ENCODE results near the gene SLC25A22.

SLC25A22 gene

GRCh38 chr11:770642-771616 lies 27.2 kb downstream of the SLC25A22 start:
- DNase-seq, result no peak

GRCh38 chr11:769887-770641 lies 28.0 kb downstream of the SLC25A22 start:
- no peak for DNase-seq

GRCh38 chr11:767238-767637 lies 30.8 kb downstream of the SLC25A22 start:
- DNase-seq, result no peak

- DNase-seq, result no peak
Measured at GRCh38 chr11:766936-767210, 31.2 kb downstream of the SLC25A22 start.

GRCh38 chr11:766106-766935 lies 31.8 kb downstream of the SLC25A22 start:
- no peak for DNase-seq

- no peak for DNase-seq
Measured at GRCh38 chr11:765802-766091, 32.3 kb downstream of the SLC25A22 start.

- peak; percentile 9 to 23 for DNase-seq
Measured at GRCh38 chr11:765025-765801, 32.9 kb downstream of the SLC25A22 start.

GRCh38 chr11:764322-765024 lies 33.6 kb downstream of the SLC25A22 start:
- DNase-seq, result no peak

- DNase-seq, result no peak
Measured at GRCh38 chr11:763549-764321, 34.3 kb downstream of the SLC25A22 start.

- no peak for DNase-seq
Measured at GRCh38 chr11:763073-763463, 35.0 kb downstream of the SLC25A22 start.

- DNase-seq, result no peak
Measured at GRCh38 chr11:762421-763072, 35.5 kb downstream of the SLC25A22 start.

GRCh38 chr11:761526-762108 lies 36.5 kb downstream of the SLC25A22 start:
- DNase-seq, result no peak

- no peak for DNase-seq
Measured at GRCh38 chr11:760236-760635, 37.8 kb downstream of the SLC25A22 start.

GRCh38 chr11:749731-750130 lies 48.4 kb downstream of the SLC25A22 start:
- no peak for DNase-seq

- DNase-seq, result no peak
Measured at GRCh38 chr11:748007-748359, 50.1 kb downstream of the SLC25A22 start.

- DNase-seq, result peak; percentile 39 to 68
Measured at GRCh38 chr11:747158-748006, 50.7 kb downstream of the SLC25A22 start, which contains the start of gene TALDO1. Gene TALDO1, plus strand, starts transcription at chr11:747464. Its CDS starts 18 bp downstream, at chr11:747482.

GRCh38 chr11:746289-747157 lies 51.6 kb downstream of the SLC25A22 start:
- no peak for DNase-seq

GRCh38 chr11:745428-745827 lies 52.7 kb downstream of the SLC25A22 start:
- DNase-seq, result no peak

Data from SHP77 (cell line).